ENCODE results near the gene LAMTOR5.
"Not testable (repeated sequence)": the region's sequence is repeated elsewhere in the genome, so short reads cannot be mapped to it uniquely, and the experiment has no call there.

The LAMTOR5 gene

GRCh38 chr1:110439873-110440272 is 32.4 kb upstream of the LAMTOR5 start:
- H3K36me3 ChIP-seq (ENCODE audit: control insufficient read depth in 1 of 2, insufficient read depth in 2 of 2, low read length in 2 of 2); H3K14ac ChIP-seq (ENCODE audit: low read length); H3K9ac ChIP-seq (ENCODE audit: low read length); DNase-seq; H2BK5ac ChIP-seq (ENCODE audit: low read depth, low read length, poor library complexity); H2AFZ ChIP-seq (ENCODE audit: insufficient read depth, low read length, poor library complexity); H3K23ac ChIP-seq (ENCODE audit: low read length); H3K79me2 ChIP-seq (ENCODE audit: control insufficient read depth, insufficient read depth, low read length, poor library complexity); H2AK5ac ChIP-seq (ENCODE audit: low read length); H3K27me3 ChIP-seq (ENCODE audit: insufficient read depth, low read length); H3K4me3 ChIP-seq (ENCODE audit: low read depth, low read length); H4K91ac ChIP-seq (ENCODE audit: low read depth, low read length); H3K4me2 ChIP-seq (ENCODE audit: low read length); H2BK120ac ChIP-seq (ENCODE audit: insufficient read depth, low read length, poor library complexity); H3K18ac ChIP-seq (ENCODE audit: low read length); H3K27ac ChIP-seq (ENCODE audit: low read depth, low read length); H4K12ac ChIP-seq (ENCODE audit: low read depth, low read length); H4K8ac ChIP-seq (ENCODE audit: low read depth, low read length); H2BK12ac ChIP-seq (ENCODE audit: low read length); H3K4ac ChIP-seq (ENCODE audit: low read depth, low read length); H3K9me3 ChIP-seq (ENCODE audit: insufficient read depth, low read depth, low read length): not testable (repeated sequence)
- Histone ChIP-seq H3K79me1 (ENCODE audit: low read length) (peaks cover 13% of the 10 kb centered on the region), H3K4me1 (ENCODE audit: control insufficient read depth in 1 of 2, insufficient read depth in 2 of 2, low read length in 2 of 2) (peaks cover 25 to 27% of the 10 kb centered on the region in 2 experiments)
- no CpG with 5 or more reads among the region's 3 CpGs for WGBS (ENCODE audit: extremely low coverage, insufficient coverage, insufficient read length)

- Histone ChIP-seq H4K91ac (ENCODE audit: low read depth, low read length) (no peak overlapping the region), H3K36me3 (ENCODE audit: control insufficient read depth in 1 of 2, insufficient read depth in 2 of 2, low read length in 2 of 2) (no peaks in the 10 kb centered on the region), H2BK120ac (ENCODE audit: insufficient read depth, low read length, poor library complexity) (no peak overlapping the region), H3K4me1 (ENCODE audit: control insufficient read depth in 1 of 2, insufficient read depth in 2 of 2, low read length in 2 of 2) (peaks cover 25 to 27% of the 10 kb centered on the region in 2 experiments), H2AFZ (ENCODE audit: insufficient read depth, low read length, poor library complexity) (no peak overlapping the region), H3K9me3 (ENCODE audit: insufficient read depth, low read depth, low read length) (no peaks in the 10 kb centered on the region), H3K27ac (ENCODE audit: low read depth, low read length) (no peak overlapping the region), H3K14ac (ENCODE audit: low read length) (no peak overlapping the region), H4K8ac (ENCODE audit: low read depth, low read length) (no peak overlapping the region), H3K9ac (ENCODE audit: low read length) (no peak overlapping the region), H3K18ac (ENCODE audit: low read length) (no peak overlapping the region), H3K27me3 (ENCODE audit: insufficient read depth, low read length) (no peaks in the 10 kb centered on the region), H3K23ac (ENCODE audit: low read length) (no peak overlapping the region), H3K4ac (ENCODE audit: low read depth, low read length) (no peak overlapping the region), H2BK5ac (ENCODE audit: low read depth, low read length, poor library complexity) (no peak overlapping the region), H2BK12ac (ENCODE audit: low read length) (no peak overlapping the region), H3K79me1 (ENCODE audit: low read length) (peaks cover 13% of the 10 kb centered on the region), H3K79me2 (ENCODE audit: control insufficient read depth, insufficient read depth, low read length, poor library complexity) (no peaks in the 10 kb centered on the region), H4K12ac (ENCODE audit: low read depth, low read length) (no peak overlapping the region), H3K4me3 (ENCODE audit: low read depth, low read length) (no peak overlapping the region), H3K4me2 (ENCODE audit: low read length) (no peak overlapping the region), H2AK5ac (ENCODE audit: low read length) (no peak overlapping the region)
- no CpG with 5 or more reads among the region's 4 CpGs for WGBS (ENCODE audit: extremely low coverage, insufficient coverage, insufficient read length)
- no peak for DNase-seq
Measured at GRCh38 chr1:110438893-110439292, 31.4 kb upstream of the LAMTOR5 start.

- peaks cover 13% of the 10 kb centered on the region for H3K79me1 ChIP-seq (ENCODE audit: low read length)
- peaks cover 25 to 31% of the 10 kb centered on the region in 2 experiments for H3K4me1 ChIP-seq (ENCODE audit: control insufficient read depth in 1 of 2, insufficient read depth in 2 of 2, low read length in 2 of 2)
- H3K14ac ChIP-seq (ENCODE audit: low read length); H4K12ac ChIP-seq (ENCODE audit: low read depth, low read length); H3K36me3 ChIP-seq (ENCODE audit: control insufficient read depth in 1 of 2, insufficient read depth in 2 of 2, low read length in 2 of 2); H3K9me3 ChIP-seq (ENCODE audit: insufficient read depth, low read depth, low read length); H4K8ac ChIP-seq (ENCODE audit: low read depth, low read length); H2AFZ ChIP-seq (ENCODE audit: insufficient read depth, low read length, poor library complexity); H3K79me2 ChIP-seq (ENCODE audit: control insufficient read depth, insufficient read depth, low read length, poor library complexity); H3K18ac ChIP-seq (ENCODE audit: low read length); H3K27ac ChIP-seq (ENCODE audit: low read depth, low read length); H2BK5ac ChIP-seq (ENCODE audit: low read depth, low read length, poor library complexity); H3K4ac ChIP-seq (ENCODE audit: low read depth, low read length); DNase-seq; H3K9ac ChIP-seq (ENCODE audit: low read length); H4K91ac ChIP-seq (ENCODE audit: low read depth, low read length); H3K4me3 ChIP-seq (ENCODE audit: low read depth, low read length); H3K4me2 ChIP-seq (ENCODE audit: low read length); H2AK5ac ChIP-seq (ENCODE audit: low read length); H3K27me3 ChIP-seq (ENCODE audit: insufficient read depth, low read length); H3K23ac ChIP-seq (ENCODE audit: low read length): not testable (repeated sequence)
- WGBS (ENCODE audit: extremely low coverage, insufficient coverage, insufficient read length), result no CpG with 5 or more reads among the region's 9 CpGs
- H2BK120ac ChIP-seq (ENCODE audit: insufficient read depth, low read length, poor library complexity), result peak overlapping the region; percentile 51
- H2BK12ac ChIP-seq (ENCODE audit: low read length), result peak overlapping the region; percentile 59
Measured at GRCh38 chr1:110437645-110438299, 30.3 kb upstream of the LAMTOR5 start.

- Histone ChIP-seq H4K8ac (ENCODE audit: low read depth, low read length) (no peak overlapping the region), H3K79me2 (ENCODE audit: control insufficient read depth, insufficient read depth, low read length, poor library complexity) (no peaks in the 10 kb centered on the region), H2AFZ (ENCODE audit: insufficient read depth, low read length, poor library complexity) (no peak overlapping the region), H3K4me3 (ENCODE audit: low read depth, low read length) (no peak overlapping the region), H3K9ac (ENCODE audit: low read length) (no peak overlapping the region), H2BK120ac (ENCODE audit: insufficient read depth, low read length, poor library complexity) (no peak overlapping the region), H2BK12ac (ENCODE audit: low read length) (no peak overlapping the region), H3K14ac (ENCODE audit: low read length) (no peak overlapping the region), H2BK5ac (ENCODE audit: low read depth, low read length, poor library complexity) (peak overlapping the region; percentile 68), H2AK5ac (ENCODE audit: low read length) (no peak overlapping the region), H3K4ac (ENCODE audit: low read depth, low read length) (no peak overlapping the region), H3K79me1 (ENCODE audit: low read length) (peaks cover 13% of the 10 kb centered on the region), H3K36me3 (ENCODE audit: control insufficient read depth in 1 of 2, insufficient read depth in 2 of 2, low read length in 2 of 2) (no peaks in the 10 kb centered on the region), H4K12ac (ENCODE audit: low read depth, low read length) (no peak overlapping the region), H4K91ac (ENCODE audit: low read depth, low read length) (no peak overlapping the region), H3K4me1 (ENCODE audit: control insufficient read depth in 1 of 2, insufficient read depth in 2 of 2, low read length in 2 of 2) (peaks cover 24 to 30% of the 10 kb centered on the region in 2 experiments), H3K27me3 (ENCODE audit: insufficient read depth, low read length) (no peaks in the 10 kb centered on the region), H3K27ac (ENCODE audit: low read depth, low read length) (peak overlapping the region; percentile 63), H3K4me2 (ENCODE audit: low read length) (no peak overlapping the region), H3K18ac (ENCODE audit: low read length) (no peak overlapping the region), H3K9me3 (ENCODE audit: insufficient read depth, low read depth, low read length) (no peaks in the 10 kb centered on the region), H3K23ac (ENCODE audit: low read length) (no peak overlapping the region)
- WGBS (ENCODE audit: extremely low coverage, insufficient coverage, insufficient read length), result no CpG with 5 or more reads among the region's 7 CpGs
- no peak for DNase-seq
Measured at GRCh38 chr1:110436635-110437034, 29.1 kb upstream of the LAMTOR5 start.

Measured in trophoblast cell (in vitro differentiated cells and primary cell).